HUDEP-2 (cell line): Measurements from ENCODE around the gene TNRC6C.
A peak's percentile ranks its signal among the peaks of the same experiment; 100 is the strongest.
"Not testable (repeated sequence)": the region's sequence is repeated elsewhere in the genome, so short reads cannot be mapped to it uniquely, and the experiment has no call there.

Experiments used
- DNase-seq, 76 experiments: peaks; one replicate each; lab custom pipeline; 2025; ENCODE audit not compliant: unreplicated experiment in 76 of 76; lab: John Stamatoyannopoulos, UW

Gene TNRC6C

GRCh38 chr17:78040440-78041385, 82.2 kb downstream of the TNRC6C start:
- no peak for DNase-seq

DNA sequence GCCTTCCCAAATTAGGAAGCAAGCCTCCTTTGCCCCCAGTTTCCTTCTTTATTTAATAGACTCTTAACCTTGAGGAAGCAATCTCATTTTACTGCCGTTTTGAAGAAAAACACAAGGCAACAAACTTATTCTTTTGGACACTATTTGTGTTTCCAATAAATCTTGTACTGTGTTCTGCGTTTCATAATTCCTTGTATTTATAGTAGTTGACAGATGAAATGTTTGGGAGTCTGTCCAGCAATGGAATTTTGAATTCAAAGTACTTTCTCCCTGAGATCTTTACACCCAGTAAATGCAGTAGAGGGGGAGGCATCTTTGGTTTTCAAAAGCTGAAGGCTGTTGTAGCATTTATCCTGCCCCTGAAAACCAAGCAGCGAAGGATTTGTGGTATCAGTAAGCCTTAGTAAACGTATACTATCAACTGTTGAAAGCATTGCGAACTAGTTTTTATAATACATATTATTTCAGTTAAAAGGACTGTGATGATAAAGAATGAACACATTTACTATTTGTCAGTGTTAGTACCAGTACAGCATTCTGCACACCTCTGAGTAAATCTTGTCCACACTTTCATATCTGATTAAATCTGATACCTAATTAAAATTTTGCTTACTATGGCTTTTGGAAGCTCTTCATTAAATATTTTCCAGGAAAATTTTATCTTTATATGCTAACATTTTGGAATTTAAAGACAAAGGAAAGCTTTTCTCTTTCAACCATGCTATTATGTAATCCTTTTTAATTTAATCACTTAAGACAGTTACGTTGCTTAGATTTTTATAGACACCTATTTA, 83.1 kb downstream of the TNRC6C start:
- DNase-seq: no peak

GRCh38 chr17:78042542-78042941, 84.0 kb downstream of the TNRC6C start:
- no peak for DNase-seq

- no peak for DNase-seq
Observed at GRCh38 chr17:78043031-78043430, 84.5 kb downstream of the TNRC6C start.

- DNase-seq: no peak
Observed at GRCh38 chr17:78044280-78044835, 85.9 kb downstream of the TNRC6C start.

DNA sequence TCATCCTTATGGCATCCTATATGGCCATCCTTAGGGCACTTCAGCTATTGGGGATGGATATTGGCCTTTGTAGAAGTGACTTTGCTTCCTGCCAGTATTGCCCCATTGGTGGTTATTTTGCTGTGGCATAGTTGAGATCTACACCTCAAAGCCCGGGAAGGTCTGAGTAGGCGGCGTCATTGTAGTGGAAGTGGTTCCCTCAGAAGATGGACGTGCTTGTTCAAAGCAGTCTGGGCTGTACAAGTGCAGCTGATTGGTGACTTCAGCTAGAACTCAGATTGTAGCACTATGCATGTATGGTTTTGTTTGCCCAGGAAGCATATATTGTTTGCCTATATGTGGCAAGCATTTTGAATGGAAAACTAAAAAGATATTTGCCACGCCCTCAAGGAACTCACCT, 86.8 kb downstream of the TNRC6C start:
- no peak for DNase-seq

GRCh38 chr17:78046923-78047322, 88.4 kb downstream of the TNRC6C start:
- DNase-seq: no peak

DNA sequence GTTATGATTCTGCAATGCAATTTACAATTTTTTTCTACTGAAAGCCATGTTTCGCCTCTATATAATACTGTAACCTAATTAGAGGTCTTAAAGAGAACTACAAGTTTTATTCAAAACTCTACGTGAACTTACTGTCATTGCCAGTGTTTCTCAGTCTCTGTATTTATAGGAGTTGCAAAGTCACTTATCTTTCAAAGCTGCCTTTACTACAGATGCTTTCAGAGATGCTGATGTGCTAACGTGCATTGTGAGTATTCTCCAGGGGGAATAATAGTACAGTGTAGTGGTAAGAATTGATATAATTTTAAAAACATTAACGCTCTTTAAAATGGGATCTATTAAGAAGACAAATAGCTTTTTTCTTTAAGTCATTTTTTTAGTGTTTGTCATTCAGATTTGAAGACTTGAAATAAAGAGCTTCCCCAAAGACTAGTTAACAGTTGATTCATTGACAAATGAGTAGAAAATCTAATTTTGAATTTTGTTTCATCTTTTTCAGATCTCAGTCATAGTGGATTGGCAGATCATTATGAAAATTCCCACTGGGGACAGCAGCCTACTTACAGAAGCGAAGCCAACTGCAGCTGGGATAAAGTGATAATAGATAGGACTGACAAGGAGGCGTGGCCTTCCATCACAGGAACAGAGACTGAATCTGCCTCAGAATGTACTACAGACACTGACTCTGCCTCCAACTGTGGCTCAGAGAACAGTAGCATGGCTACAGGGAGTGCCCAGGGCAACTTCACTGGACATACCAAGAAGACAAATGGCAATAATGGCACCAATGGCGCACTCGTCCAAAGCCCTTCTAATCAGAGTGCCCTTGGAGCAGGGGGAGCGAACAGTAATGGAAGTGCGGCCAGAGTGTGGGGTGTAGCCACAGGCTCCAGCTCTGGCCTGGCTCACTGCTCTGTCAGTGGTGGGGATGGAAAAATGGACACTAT, 90.1 kb downstream of the TNRC6C start:
- peak in 57 of 76 experiments; percentile 7 to 75 (median 35) for DNase-seq

DNA sequence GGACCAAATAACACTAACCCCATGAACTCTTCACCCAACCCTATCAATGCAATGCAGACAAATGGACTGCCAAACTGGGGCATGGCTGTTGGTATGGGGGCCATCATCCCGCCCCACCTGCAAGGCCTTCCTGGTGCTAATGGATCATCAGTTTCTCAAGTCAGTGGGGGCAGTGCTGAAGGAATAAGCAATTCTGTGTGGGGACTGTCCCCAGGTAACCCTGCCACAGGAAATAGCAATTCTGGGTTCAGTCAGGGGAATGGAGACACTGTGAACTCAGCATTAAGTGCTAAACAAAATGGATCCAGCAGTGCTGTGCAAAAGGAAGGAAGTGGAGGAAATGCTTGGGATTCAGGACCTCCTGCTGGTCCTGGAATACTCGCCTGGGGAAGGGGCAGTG, 91.1 kb downstream of the TNRC6C start:
- DNase-seq: no peak

DNA sequence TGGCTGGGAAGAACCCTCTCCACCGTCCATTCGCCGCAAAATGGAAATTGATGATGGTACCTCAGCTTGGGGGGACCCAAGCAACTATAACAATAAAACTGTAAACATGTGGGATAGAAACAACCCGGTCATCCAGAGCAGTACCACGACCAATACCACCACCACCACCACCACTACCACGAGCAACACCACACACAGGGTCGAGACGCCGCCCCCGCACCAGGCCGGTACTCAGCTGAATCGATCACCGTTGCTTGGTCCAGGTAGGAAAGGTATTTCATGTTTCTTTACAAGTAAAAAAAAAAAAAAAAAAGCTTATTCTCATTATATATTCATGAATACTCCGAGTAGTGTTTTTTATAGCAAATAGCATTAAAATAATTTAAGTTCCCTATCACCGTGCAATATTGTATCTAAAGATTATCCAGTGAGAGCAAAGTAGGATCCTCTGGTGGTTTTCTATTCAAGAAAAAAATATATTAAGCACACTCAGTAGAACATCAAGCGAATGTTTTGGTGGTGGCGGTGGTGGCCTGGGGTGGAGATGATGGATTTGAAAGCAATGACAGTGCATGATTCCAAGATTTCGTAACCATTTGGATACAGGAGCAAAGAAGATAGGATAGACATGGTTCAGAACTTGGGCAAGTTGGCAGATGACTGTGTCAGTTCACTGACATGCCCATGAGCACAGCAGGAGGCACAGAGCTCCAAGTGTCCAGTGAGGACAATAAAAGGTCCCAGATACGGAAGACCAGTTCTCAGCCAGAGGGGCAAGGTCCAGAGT, 92.9 kb downstream of the TNRC6C start:
- DNase-seq: no peak

DNA sequence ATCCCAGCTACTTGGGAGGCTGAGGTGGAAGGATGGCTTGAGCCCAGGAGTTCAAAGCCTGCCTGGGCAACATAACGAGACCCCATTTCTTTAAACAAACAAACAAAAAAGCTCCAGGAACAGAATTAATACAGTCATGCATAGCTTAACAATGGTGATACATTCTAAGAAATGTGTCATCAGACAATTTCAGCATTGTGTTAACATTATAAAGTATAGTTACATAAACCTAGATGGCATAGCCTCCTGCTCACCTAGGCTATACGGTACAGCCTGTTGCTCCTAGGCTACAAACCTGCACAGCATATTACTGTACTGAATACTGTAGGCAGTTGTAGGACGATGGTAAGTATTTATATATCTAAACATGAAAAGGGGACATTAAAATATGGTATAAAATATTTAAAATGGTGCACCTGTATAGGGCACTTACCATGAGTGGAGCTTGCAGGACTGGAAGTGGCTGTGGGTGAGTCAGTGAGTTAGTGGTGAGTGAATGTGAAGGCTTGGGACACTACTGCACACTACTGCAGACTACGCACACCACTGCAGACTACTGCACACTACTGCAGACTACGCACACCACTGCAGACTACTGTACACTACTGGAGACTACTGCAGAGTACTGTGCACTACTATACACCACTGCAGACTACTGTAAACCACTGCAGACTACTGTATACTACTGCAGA, 95.4 kb downstream of the TNRC6C start:
- no peak for DNase-seq

DNA sequence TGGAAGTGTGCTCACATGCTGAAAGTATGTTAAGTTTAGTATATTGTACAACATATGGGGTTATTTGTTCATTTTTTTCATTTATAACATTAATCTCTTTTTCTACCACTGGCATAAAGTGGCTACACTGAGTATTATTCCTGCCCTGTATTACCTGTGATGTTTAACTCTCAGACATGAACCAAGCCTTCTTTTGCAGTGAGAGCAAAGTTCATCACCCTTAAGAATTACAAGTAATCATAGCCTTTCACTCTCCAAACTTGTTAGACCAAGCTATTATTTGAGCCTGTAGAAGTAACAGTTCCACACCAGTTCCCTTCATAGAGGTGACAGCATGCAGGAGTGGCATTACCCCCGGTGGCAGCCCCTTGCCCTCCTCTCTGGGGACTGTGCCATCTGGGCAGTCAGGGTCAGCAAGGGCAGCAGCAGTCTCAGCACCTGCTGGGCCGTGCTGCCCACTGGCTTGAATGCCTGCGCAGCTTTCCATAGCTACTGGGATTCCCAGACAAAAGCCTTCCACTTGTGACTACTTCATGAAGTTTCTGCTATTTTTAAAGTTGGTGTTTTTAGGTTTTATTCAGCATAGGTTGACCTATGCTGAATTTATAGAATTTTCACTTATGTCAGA, 98.7 kb downstream of the TNRC6C start:
- no peak for DNase-seq

GRCh38 chr17:78058001-78058400, 99.5 kb downstream of the TNRC6C start:
- DNase-seq: no peak

GRCh38 chr17:78058581-78058980, 100.1 kb downstream of the TNRC6C start:
- no peak for DNase-seq

DNA sequence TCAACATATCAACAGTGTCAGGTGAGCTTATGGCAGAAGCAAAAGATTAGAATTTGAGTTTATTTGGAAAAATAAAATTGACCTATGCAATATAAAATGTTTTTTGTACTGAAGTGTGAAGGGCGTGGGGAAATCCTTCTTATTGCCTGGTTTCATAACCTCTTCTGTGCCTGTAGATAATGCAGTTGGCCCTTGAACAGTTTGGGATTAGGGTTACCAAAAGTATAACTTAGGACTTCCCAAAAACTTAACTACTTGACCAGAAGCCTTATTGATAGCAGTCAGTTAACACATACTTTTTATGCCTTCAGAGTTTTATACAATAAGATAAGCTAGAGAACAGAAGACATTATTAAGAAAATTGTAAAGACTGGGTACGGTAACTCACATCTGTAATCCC, 104.1 kb downstream of the TNRC6C start:
- DNase-seq: peak in 6 of 76 experiments; percentile 16 to 35 (median 18)

GRCh38 chr17:78063489-78063888, 105.0 kb downstream of the TNRC6C start:
- no peak for DNase-seq

DNA sequence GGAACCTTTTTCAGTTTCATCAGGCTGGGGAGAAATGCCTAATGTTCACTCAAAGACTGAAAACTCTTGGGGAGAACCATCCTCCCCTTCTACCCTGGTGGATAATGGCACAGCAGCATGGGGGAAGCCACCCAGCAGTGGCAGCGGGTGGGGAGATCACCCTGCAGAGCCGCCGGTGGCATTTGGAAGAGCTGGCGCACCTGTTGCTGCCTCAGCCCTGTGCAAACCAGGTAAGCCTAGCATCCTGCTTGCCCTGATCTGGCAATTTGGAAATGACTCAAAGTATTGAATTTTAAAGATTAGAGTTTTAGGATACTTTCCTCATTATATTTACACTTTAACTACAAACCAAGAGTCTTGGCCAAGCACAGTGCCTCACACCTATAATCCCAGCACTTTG, 106.2 kb downstream of the TNRC6C start:
- no peak for DNase-seq

- not testable (repeated sequence) for DNase-seq
Observed at GRCh38 chr17:78066976-78067375, 108.5 kb downstream of the TNRC6C start.
